ENCODE measurements around the gene ADCY4. TPM values are rescaled to one million over a fixed set of nuclear protein-coding genes. Genes with fewer than 3 reads are reported as not detected.

The ADCY4 gene
- total and polyA plus RNA-seq, 2 of the 13 experiments (the other 11 are each of a cell fraction or from before 2014, with no cell fraction given), result 0.03 TPM; not detected in 1

GRCh38 chr14:24292118-24292807, 42.6 kb downstream of the ADCY4 start (continued):
- TF ChIP-seq ZNF616 (CRISPR knock-in tag; IDR thresholded peaks at IDR 0.05; ENCODE audit: low read depth), result 0 out of 2 replicates have a peak, but pooled peaks have one; percentile 20
- 0 out of 2 replicates have a peak, but pooled peaks have one; percentile 65 for TF ChIP-seq ZNF383 (CRISPR knock-in tag; IDR thresholded peaks at IDR 0.05; ENCODE audit: borderline replicate concordance)
- TF ChIP-seq LBX2 (CRISPR knock-in tag; IDR thresholded peaks at IDR 0.05; ENCODE audit: borderline replicate concordance), result 0 out of 2 replicates have a peak, but pooled peaks have one; percentile 22
- no peak for TF ChIP-seq YY1 (IDR thresholded peaks at IDR 0.05; ENCODE audit: insufficient read depth, insufficient replicate concordance, low read depth, low read length)
- TF ChIP-seq RBM22 (optimal IDR thresholded peaks at IDR 0.05; ENCODE audit: low read length), result peak; percentile 58
- 0 out of 2 replicates have a peak, but pooled peaks have one; percentile 54 for TF ChIP-seq ZNF891 (CRISPR knock-in tag; IDR thresholded peaks at IDR 0.05)
- TF ChIP-seq SOX13 (IDR thresholded peaks at IDR 0.05), result no peak
- no peak for TF ChIP-seq SOX13 (CRISPR knock-in tag; conservative IDR thresholded peaks at IDR 0.05 in 1 of 2, IDR thresholded peaks at IDR 0.05 in 1 of 2)

- no TSS peak for BruUV-seq (replicated peaks)
- DNase-seq (ENCODE audit: low spot score) (no peak), ATAC-seq (peak; percentile 18), FAIRE-seq (no peak)
- H3K9ac ChIP-seq (ENCODE audit: insufficient read depth, low read depth, low read length), result no peak overlapping the region
- no peaks in the 10 kb centered on the region for H3K79me2 ChIP-seq (ENCODE audit: insufficient read depth, low read length)
- H2AFZ ChIP-seq (ENCODE audit: low read length), result no peak overlapping the region
- H3K4me2 ChIP-seq (ENCODE audit: low read depth, low read length), result no peak overlapping the region
- no peaks in the 10 kb centered on the region for H3K27me3 ChIP-seq (ENCODE audit: control insufficient read depth in 1 of 2, insufficient read depth in 2 of 2, low read length in 2 of 2)
- H3K4me1 ChIP-seq (ENCODE audit: insufficient read depth, low read length), result peaks cover 13% of the 10 kb centered on the region
- H3K27ac ChIP-seq (ENCODE audit: extremely low read length, insufficient read depth, low read length), result no peak overlapping the region
- no peaks in the 10 kb centered on the region for H3K9me3 ChIP-seq (ENCODE audit: low read length)
- no peaks in the 10 kb centered on the region for H4K20me1 ChIP-seq (ENCODE audit: insufficient read depth, low read length)
- H3K36me3 ChIP-seq (replicated peaks in 1 of 2; ENCODE audit: control insufficient read depth in 1 of 2, insufficient read depth in 2 of 2, low read length in 2 of 2), result peaks cover 48 to 66% of the 10 kb centered on the region in 2 experiments
- WGBS (ENCODE audit: low lambda C conversion rate), result 88% methylated on average over 3 of the region's 3 CpGs
- CTCF ChIA-PET (ENCODE audit: low intra/inter-chr PET ratio, low total read pairs), result no interaction called here
- intact Hi-C loops (cut with micrococcal nuclease; ENCODE audit: unreplicated experiment), result loop anchor here (10.0 kb wide), 1 partner anchor 987 kb away; the partner anchor contains the start of genes BCL2L2 and PPP1R3E
- in situ Hi-C loops (cut with HindIII; ENCODE audit: extremely low pct_ligation_motif_present, low pct_unique_long_range_greater_than_20kb), result no loop called here
- H3K4me3 ChIP-seq (replicated peaks in 1 of 3; ENCODE audit: insufficient read depth in 1 of 3, low read depth in 2 of 3, low read length in 3 of 3), result no peak overlapping the region
- POLR2A ChIA-PET, result interaction anchor here (1.0 to 24.7 kb wide), 7 partner anchors 7 to 130 kb away, joined by 3 to 850 read pairs (median 8); partner anchors contain the start of genes CHMP4A, DHRS1, GMPR2 and IRF9
- TF ChIP-seq ZNF556 (CRISPR knock-in tag; IDR thresholded peaks at IDR 0.05; ENCODE audit: borderline replicate concordance) (0 out of 2 replicates have a peak, but pooled peaks have one; percentile 48), ZNF253 (CRISPR knock-in tag; IDR thresholded peaks at IDR 0.05; ENCODE audit: borderline replicate concordance) (no peak), ZNF260 (CRISPR knock-in tag; IDR thresholded peaks at IDR 0.05; ENCODE audit: borderline replicate concordance, low read depth) (no peak), TFE3 (CRISPR knock-in tag; IDR thresholded peaks at IDR 0.05) (no peak), ZNF7 (CRISPR knock-in tag; IDR thresholded peaks at IDR 0.05) (no peak), ZBTB33 (CRISPR knock-in tag; IDR thresholded peaks at IDR 0.05) (no peak), ZNF431 (CRISPR knock-in tag; IDR thresholded peaks at IDR 0.05; ENCODE audit: borderline replicate concordance, low read depth) (0 out of 2 replicates have a peak, but pooled peaks have one; percentile 22)
These were observed 43.3 kb downstream of the ADCY4 start for GRCh38 chr14:24291446-24292117.

Measured in HepG2 (cell line).